Natural killer cell (primary cell): ENCODE data around the gene ZBTB46. TPM values are rescaled to one million over a fixed set of nuclear protein-coding genes. Genes with fewer than 3 reads are reported as not detected.
A peak's percentile ranks its signal among the peaks of the same experiment; 100 is the strongest.
"Not testable (repeated sequence)": the region's sequence is repeated elsewhere in the genome, so short reads cannot be mapped to it uniquely, and the experiment has no call there.

Source experiments
- ATAC-seq, 3 donors: fragments of 150-1000 bp in 2 of 3; fragments of 200-7000 bp in 1 of 3; cut with Tn5 transposase; 1 replicate in 1 of 3; 2 replicates in 2 of 3; pipeline ENCODE4 v1.10.0; 2021; ENCODE audit warnings: mild to moderate bottlenecking in 2 of 3, moderate library complexity in 2 of 3
- DNase-seq, 2 donors: peaks; one replicate each; pipeline versions ENCODE4 v3.0.0 to v3.0.0-alpha.2; 2013 to 2021; ENCODE audit warnings: mixed read lengths in 1 of 2
- H3K27ac ChIP-seq: one replicate; pipeline ENCODE4 v1.5.1; 2013; ENCODE audit warnings: mild to moderate bottlenecking, low read length
- H3K27me3 ChIP-seq: one replicate; pipeline ENCODE4 v1.6.1; 2013; ENCODE audit warnings: low read length; ENCODE audit not compliant: control insufficient read depth, insufficient read depth
- H3K36me3 ChIP-seq: one replicate; pipeline ENCODE4 v1.6.1; 2013; ENCODE audit warnings: low read length; ENCODE audit not compliant: control insufficient read depth, insufficient read depth
- H3K4me1 ChIP-seq: one replicate; pipeline ENCODE4 v1.6.1; 2013; ENCODE audit warnings: low read length; ENCODE audit not compliant: control insufficient read depth, insufficient read depth
- H3K4me3 ChIP-seq: one replicate; pipeline ENCODE4 v1.5.1; 2013; ENCODE audit warnings: low read length
- H3K9me3 ChIP-seq: one replicate; pipeline ENCODE4 v1.6.1; 2013; ENCODE audit warnings: low read length; ENCODE audit not compliant: control insufficient read depth, insufficient read depth
- H3K27ac Mint-ChIP-seq, 2 donors: one replicate each; pipeline ENCODE4 v1.8.0; 2022; ENCODE audit warnings: mild to moderate bottlenecking in 2 of 2, mixed read lengths in 2 of 2, moderate library complexity in 1 of 2
- H3K27me3 Mint-ChIP-seq, 2 donors: one replicate each; pipeline ENCODE4 v1.8.0; 2022; ENCODE audit warnings: low read depth in 2 of 2, mixed read lengths in 2 of 2
- H3K36me3 Mint-ChIP-seq: one replicate; pipeline ENCODE4 v1.8.0; 2022; ENCODE audit warnings: mixed read lengths
- H3K4me1 Mint-ChIP-seq, 2 donors: one replicate each; pipeline ENCODE4 v1.8.0; 2022; ENCODE audit warnings: mixed read lengths in 2 of 2
- H3K4me3 Mint-ChIP-seq: one replicate; pipeline ENCODE4 v1.8.0; 2022; ENCODE audit warnings: mild to moderate bottlenecking, moderate library complexity, mixed read lengths
- H3K9me3 Mint-ChIP-seq, 2 donors: one replicate each; pipeline ENCODE4 v1.8.0; 2022; ENCODE audit warnings: mixed read lengths in 2 of 2
- CTCF ChIP-seq: fragments of 200-600 bp; IDR thresholded peaks from one replicate; pipeline ENCODE4 v1.8.0; 2022; ENCODE audit warnings: antibody characterized with exemption
- WGBS: methylation state at CpG from one replicate; pipeline ENCODE4 v1.1.7; 2013; ENCODE audit warnings: missing lambda C conversion rate; ENCODE audit not compliant: insufficient coverage; 5-methylcytosine and 5-hydroxymethylcytosine counted together
- intact Hi-C: fragments of 100-400 bp; cut with micrococcal nuclease; formaldehyde crosslinking; loops from one replicate; pipeline ENCODE4 v1.14.2; 2022
- total RNA-seq, 4 donors: library from RNA; stranded (reverse); fragments of 120-200 nt in 1 of 4; gene quantifications; one replicate each; pipeline versions ENCODE4 v1.2.3 to v1.2.4, GENCODE V29; 2013 to 2022

Gene ZBTB46
- total RNA-seq, 3 donors from 2014 or later (not counting 1 experiment from before 2014, with no cell fraction given), result 1.1 TPM

DNA sequence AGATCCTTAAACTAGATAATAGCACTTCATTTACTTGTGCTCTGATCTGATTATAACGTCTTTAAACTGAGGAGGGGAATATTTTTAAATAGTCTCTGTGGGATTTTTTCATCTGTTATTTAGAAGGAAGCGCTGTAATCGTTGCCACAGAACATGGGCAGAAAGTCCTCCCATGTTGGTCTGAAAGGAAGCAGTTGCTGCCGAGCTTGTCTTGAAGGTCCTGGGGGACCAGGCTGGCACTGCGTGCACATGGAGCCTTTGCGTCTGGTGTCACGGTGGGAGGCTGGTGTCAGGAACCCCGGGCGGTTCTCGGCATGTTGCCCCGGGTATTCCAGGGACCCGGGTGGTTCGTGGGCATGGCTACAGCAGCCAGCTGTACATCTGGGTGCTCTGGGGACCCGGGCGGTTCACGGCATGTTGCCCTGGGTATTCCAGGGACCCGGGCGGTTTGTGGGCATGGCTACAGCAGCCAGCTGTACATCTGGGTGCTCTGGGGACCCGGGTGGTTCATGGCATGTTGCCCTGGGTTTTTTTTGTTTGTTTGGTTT, 45.5 kb upstream of the ZBTB46 start:
- no peak overlapping the region for H3K27ac ChIP-seq
- no peak overlapping the region for H3K27ac Mint-ChIP-seq
- no peak for ATAC-seq
- no peaks in the 10 kb centered on the region for H3K9me3 ChIP-seq
- H3K4me1 ChIP-seq, result no peaks in the 10 kb centered on the region
- 91% methylated on average over 18 of the region's 19 CpGs for WGBS
- H3K36me3 ChIP-seq, result peaks cover 50% of the 10 kb centered on the region
- H3K27me3 ChIP-seq, result no peaks in the 10 kb centered on the region
- no peak overlapping the region for H3K4me3 Mint-ChIP-seq
- H3K27me3 Mint-ChIP-seq, result no peaks in the 10 kb centered on the region
- no peak overlapping the region for H3K4me3 ChIP-seq
- intact Hi-C loops, result no loop called here
- no peaks in the 10 kb centered on the region for H3K9me3 Mint-ChIP-seq
- DNase-seq, result no peak
- H3K4me1 Mint-ChIP-seq, result peaks cover 0 to 11% of the 10 kb centered on the region in 2 donors
- peaks cover 10% of the 10 kb centered on the region for H3K36me3 Mint-ChIP-seq
- no peak for TF ChIP-seq CTCF

DNA sequence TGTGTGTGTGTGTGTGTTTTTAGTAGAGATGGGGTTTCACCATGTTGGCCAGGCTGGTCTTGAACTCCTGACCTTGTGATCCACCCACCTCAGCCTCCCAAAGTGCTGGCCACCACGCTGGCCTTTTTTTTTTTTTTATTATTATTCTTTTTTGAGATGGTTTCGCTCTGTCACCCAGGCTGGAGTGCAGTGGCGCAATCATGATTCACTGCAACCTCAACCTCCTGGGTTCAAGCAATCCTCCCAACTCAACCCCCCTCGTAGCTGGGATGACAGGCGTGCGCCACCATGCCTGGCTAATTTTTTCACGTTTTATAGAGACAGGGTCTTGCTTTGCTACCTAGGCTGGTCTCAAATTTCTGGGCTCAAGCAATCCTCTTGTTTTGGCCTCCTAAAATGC, 43.2 kb upstream of the ZBTB46 start:
- not testable (repeated sequence) for H3K9me3 Mint-ChIP-seq

GRCh38 chr20:63873477-63873971, 42.5 kb upstream of the ZBTB46 start:
- ATAC-seq (peak in 2 of 3 donors; percentile 40 to 74), DNase-seq (peak in 1 of 2 donors; percentile 32)
- Histone ChIP-seq H3K27ac (peak overlapping the region; percentile 37), H3K4me1 (no peaks in the 10 kb centered on the region), H3K4me3 (no peak overlapping the region), H3K27me3 (no peaks in the 10 kb centered on the region), H3K9me3 (no peaks in the 10 kb centered on the region), H3K36me3 (peaks cover 58% of the 10 kb centered on the region)
- Mint-ChIP-seq H3K27me3 (no peaks in the 10 kb centered on the region), H3K4me1 (peaks cover 0 to 11% of the 10 kb centered on the region in 2 donors), H3K9me3 (no peaks in the 10 kb centered on the region), H3K36me3 (peaks cover 10% of the 10 kb centered on the region), H3K4me3 (no peak overlapping the region), H3K27ac (peak overlapping the region in 1 of 2 donors; percentile 76)
- TF ChIP-seq CTCF, result no peak
- intact Hi-C loops, result no loop called here
- WGBS, result 92% methylated on average over 14 of the region's 14 CpGs

More for the DNA sequence above, 43.2 kb upstream of the ZBTB46 start:
- H3K27me3 ChIP-seq, H3K27ac ChIP-seq, ATAC-seq, DNase-seq, intact Hi-C loops, H3K27ac Mint-ChIP-seq, H3K4me1 ChIP-seq, H3K9me3 ChIP-seq, H3K27me3 Mint-ChIP-seq, H3K4me3 Mint-ChIP-seq, H3K4me3 ChIP-seq: not testable (repeated sequence)
- 96% methylated on average over 6 of the region's 7 CpGs for WGBS
- peaks cover 55% of the 10 kb centered on the region for H3K36me3 ChIP-seq
- Mint-ChIP-seq H3K36me3 (peaks cover 10% of the 10 kb centered on the region), H3K4me1 (peaks cover 0 to 11% of the 10 kb centered on the region in 2 donors)

- ATAC-seq (no peak), DNase-seq (no peak)
- no peak for TF ChIP-seq CTCF
- Mint-ChIP-seq H3K4me3 (no peak overlapping the region), H3K9me3 (no peaks in the 10 kb centered on the region), H3K27me3 (no peaks in the 10 kb centered on the region), H3K27ac (no peak overlapping the region), H3K4me1 (peaks cover 23 to 26% of the 10 kb centered on the region in 2 donors), H3K36me3 (no peaks in the 10 kb centered on the region)
- no peaks in the 10 kb centered on the region for H3K27me3 ChIP-seq
- 94% methylated on average over 5 of the region's 5 CpGs for WGBS
- peaks cover 18% of the 10 kb centered on the region for H3K36me3 ChIP-seq
- peaks cover 27% of the 10 kb centered on the region for H3K4me1 ChIP-seq
- H3K4me3 ChIP-seq, result no peak overlapping the region
- H3K9me3 ChIP-seq, result no peaks in the 10 kb centered on the region
- H3K27ac ChIP-seq, result no peak overlapping the region
- intact Hi-C loops, result no loop called here
Observed at GRCh38 chr20:63868264-63868663, 37.2 kb upstream of the ZBTB46 start.

DNA sequence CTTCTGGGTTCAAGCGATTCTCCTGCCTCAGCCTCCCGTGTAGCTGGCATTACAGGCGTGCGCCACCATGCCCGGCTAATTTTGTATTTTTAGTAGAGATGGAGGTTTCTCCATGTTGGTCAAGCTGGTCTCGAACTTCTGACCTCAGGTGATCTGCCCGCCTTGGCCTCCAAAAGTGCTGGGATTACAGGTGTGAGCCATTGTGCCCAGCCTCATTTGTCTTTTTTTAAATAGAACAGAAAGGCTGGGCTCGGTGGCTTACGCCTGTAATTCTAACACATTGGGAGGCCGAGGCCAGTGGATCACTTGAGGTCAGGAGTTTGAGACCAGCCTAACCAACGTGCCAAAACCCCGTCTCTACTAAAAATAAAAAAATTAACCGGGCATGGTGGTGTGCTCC, 36.0 kb upstream of the ZBTB46 start:
- Mint-ChIP-seq H3K4me1 (peaks cover 26 to 30% of the 10 kb centered on the region in 2 donors), H3K4me3 (peak overlapping the region; percentile 52)
- H3K27ac Mint-ChIP-seq, H3K27me3 Mint-ChIP-seq, H3K27ac ChIP-seq, H3K9me3 Mint-ChIP-seq, H3K4me3 ChIP-seq, ATAC-seq, intact Hi-C loops, DNase-seq, H3K27me3 ChIP-seq, H3K36me3 Mint-ChIP-seq, H3K9me3 ChIP-seq: not testable (repeated sequence)
- H3K36me3 ChIP-seq, result peaks cover 16% of the 10 kb centered on the region
- WGBS, result 80% methylated on average over 13 of the region's 13 CpGs
- peaks cover 34% of the 10 kb centered on the region for H3K4me1 ChIP-seq
